Islet precursor cell (in vitro differentiated cells): Measurements from ENCODE around the gene RAB3D.
A peak's percentile ranks its signal among the peaks of the same experiment; 100 is the strongest.
"Not testable (repeated sequence)": the region's sequence is repeated elsewhere in the genome, so short reads cannot be mapped to it uniquely, and the experiment has no call there.

Source experiments
- DNase-seq: peaks from one replicate; pipeline ENCODE4 v3.0.0-alpha.2; 2018

Gene RAB3D

GRCh38 chr19:11365557-11366117, 26.2 kb upstream of the RAB3D start:
- DNase-seq = no peak

- no peak for DNase-seq
Measured at GRCh38 chr19:11364935-11365334, 25.5 kb upstream of the RAB3D start.

GRCh38 chr19:11364296-11364904, 24.9 kb upstream of the RAB3D start:
- no peak for DNase-seq

- DNase-seq = no peak
Measured at GRCh38 chr19:11363881-11364280, 24.4 kb upstream of the RAB3D start.

GRCh38 chr19:11361771-11362731, 22.6 kb upstream of the RAB3D start:
- DNase-seq = peak; percentile 68

- peak; percentile 97 for DNase-seq
Measured at GRCh38 chr19:11361037-11361770, 21.7 kb upstream of the RAB3D start.

- DNase-seq = no peak
Measured at GRCh38 chr19:11359421-11359820, 20.0 kb upstream of the RAB3D start.

GRCh38 chr19:11356676-11357550, 17.5 kb upstream of the RAB3D start:
- DNase-seq = no peak

GRCh38 chr19:11356074-11356397, 16.6 kb upstream of the RAB3D start:
- DNase-seq = no peak

- DNase-seq = peak; percentile 90
Measured at GRCh38 chr19:11355160-11356073, 16.0 kb upstream of the RAB3D start, which contains the start of gene PLPPR2. PLPPR2 (plus strand) TSS chr19:11355432; CDS start chr19:11357674, 2,242 bp downstream.

GRCh38 chr19:11354102-11354501, 14.6 kb upstream of the RAB3D start:
- DNase-seq = not testable (repeated sequence)

- DNase-seq = no peak
Measured at GRCh38 chr19:11349171-11349570, 9.7 kb upstream of the RAB3D start.

GRCh38 chr19:11347546-11348039, 8.1 kb upstream of the RAB3D start:
- DNase-seq = no peak

GRCh38 chr19:11346104-11346940, 6.9 kb upstream of the RAB3D start, which contains the start of the genes CCDC159 and TMEM205:
CCDC159 (plus strand) TSS chr19:11346519; CDS start chr19:11346607, 88 bp downstream.
TMEM205 (minus strand) TSS chr19:11346268; CDS start chr19:11345619, 649 bp downstream.
- DNase-seq = peak; percentile 99

GRCh38 chr19:11345122-11345803, 5.8 kb upstream of the RAB3D start:
- DNase-seq = no peak

GRCh38 chr19:11342429-11342828, 3.0 kb upstream of the RAB3D start:
- no peak for DNase-seq

GRCh38 chr19:11340099-11340467, 626 bp upstream of the RAB3D start:
- not testable (repeated sequence) for DNase-seq

GRCh38 chr19:11338569-11339253, 746 bp downstream of the RAB3D start:
- no peak for DNase-seq
